Activated T-cell treated with anti-CD3 and anti-CD28 coated beads for 48 hours (primary cell): ENCODE results near the gene WDR48.

Experiments used
- DNase-seq: peaks from one replicate; pipeline ENCODE4 v3.0.0-alpha.2; 2020; ENCODE audit warnings: low read depth

WDR48 gene

DNA sequence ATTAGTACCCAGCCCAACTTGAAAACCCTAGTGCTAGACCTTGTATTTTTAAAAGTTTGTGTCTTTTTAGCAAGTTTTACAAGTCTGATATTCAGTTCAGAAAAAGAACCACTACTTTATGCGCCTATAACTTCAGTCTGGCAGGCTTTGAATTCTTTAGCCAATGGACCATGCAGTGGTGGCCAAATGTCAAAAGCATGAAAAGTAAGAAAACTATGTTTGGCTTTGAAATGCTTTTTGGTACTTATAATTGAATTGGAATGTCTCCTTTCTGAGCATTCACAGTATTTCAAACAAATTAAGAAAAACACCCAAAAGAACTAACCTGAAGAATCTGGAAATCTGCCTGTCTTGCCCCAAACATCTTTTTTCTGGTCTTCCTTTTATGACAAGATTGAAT lies 12.8 kb downstream of the WDR48 start:
- no peak for DNase-seq

DNA sequence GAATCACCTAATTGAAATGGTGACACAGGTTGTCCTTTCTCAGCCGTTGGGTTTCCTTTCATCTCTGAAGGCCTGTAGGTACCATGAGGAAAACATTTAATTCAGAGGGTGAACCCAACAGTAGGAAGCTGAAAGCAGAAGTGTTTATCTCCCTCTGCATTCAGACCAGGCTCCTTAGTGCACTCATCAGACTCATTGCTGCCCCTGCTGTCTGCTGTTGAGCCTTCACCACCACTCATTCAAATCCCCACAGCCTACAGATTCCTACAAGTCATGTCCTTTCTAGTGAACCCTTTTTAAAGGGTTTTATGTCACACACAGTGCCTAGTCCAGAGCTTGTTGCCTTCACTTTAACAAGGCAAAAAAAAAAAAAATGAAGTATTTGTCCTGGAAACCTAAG lies 13.4 kb downstream of the WDR48 start:
- DNase-seq = no peak

DNA sequence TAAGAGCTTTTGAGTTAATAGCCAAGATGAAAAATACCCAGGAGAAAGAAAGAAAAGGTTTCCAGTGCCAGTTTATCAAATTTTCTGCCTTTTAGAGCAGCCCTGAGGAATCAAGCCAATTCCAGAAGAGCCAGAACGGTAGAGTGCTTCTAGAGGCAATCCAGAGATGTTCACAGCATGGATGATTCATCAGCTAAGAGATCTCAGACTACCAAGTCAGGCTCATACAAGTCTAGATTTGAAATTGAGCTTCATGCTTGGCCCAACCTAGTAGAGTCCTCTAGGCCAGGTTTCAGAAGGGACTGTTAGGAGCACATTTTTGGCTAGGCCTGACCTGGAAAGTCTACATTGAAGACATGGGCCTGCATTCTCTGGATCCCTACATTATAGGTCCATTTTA lies 15.5 kb downstream of the WDR48 start:
- no peak for DNase-seq

DNA sequence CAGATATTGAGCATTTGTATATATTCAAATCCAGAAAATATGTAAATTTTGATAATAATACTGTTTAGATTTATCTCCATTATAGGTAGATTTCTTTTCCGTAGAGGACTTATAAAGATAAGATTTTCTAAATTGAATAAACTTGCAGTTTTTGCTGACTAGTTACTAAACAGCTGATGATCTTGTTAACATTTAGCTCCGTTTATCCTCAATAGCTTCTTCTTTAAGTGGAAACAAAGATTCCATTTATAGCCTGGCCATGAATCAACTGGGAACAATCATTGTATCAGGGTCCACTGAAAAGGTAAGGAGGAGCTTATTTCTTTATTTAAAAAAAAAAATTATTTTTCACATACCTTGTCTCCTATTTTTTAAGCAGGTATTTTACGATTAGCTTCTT lies 16.7 kb downstream of the WDR48 start:
- DNase-seq = no peak

DNA sequence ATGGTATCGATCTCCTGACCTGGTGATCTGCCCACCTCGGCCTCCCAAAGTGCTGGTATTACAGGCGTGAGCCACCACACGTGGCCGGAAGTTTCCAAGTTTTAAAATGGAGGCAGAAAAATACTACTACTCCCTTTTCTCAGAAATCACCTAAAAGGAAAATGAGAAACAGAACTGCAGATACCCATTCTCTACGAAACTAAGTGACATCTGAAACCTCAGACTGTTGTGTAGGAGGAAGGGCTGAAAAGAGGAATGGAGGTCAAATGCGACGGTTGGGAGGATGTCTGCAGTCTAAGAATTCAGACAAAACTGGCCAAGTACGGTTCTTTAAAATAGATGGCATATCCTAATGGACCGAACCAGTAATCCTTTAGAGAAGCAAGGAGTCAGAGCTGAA lies 24.1 kb downstream of the WDR48 start:
- DNase-seq = no peak

DNA sequence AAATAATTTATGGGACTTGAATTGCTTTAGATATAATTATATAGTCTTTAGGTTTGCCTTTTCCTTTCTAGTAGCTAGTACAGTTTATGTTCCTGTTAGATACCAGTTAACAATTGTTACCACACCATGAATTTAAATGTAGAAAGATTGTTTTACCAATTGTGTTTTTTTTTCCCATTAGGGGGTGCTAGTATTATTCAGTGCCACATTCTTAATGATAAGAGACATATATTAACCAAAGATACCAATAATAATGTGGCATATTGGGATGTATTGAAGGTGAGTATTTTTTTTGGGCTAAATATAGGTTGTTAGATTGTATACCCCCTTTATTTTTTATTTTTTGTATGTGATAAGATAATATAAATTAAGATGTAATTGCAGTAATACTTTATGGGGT lies 27.7 kb downstream of the WDR48 start:
- no peak for DNase-seq

DNA sequence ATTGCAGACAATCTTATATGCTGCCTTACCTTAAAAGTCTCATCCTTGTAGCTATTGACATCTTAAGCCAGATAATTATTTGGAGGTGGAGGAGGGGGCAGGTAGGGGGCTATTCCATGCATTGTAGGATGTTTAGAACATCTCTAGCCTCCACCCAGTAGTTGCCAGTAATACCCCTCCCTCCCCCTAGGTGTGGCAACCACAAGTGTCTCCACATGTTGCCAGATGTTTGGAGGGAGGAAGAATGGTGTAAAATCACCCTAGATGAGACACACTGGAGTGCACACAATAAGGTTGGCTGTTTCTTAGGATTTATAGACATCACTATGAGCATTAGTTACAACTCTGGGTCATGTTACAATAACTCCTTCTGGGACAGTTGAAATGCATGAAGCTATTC lies 28.2 kb downstream of the WDR48 start:
- DNase-seq = no peak

DNA sequence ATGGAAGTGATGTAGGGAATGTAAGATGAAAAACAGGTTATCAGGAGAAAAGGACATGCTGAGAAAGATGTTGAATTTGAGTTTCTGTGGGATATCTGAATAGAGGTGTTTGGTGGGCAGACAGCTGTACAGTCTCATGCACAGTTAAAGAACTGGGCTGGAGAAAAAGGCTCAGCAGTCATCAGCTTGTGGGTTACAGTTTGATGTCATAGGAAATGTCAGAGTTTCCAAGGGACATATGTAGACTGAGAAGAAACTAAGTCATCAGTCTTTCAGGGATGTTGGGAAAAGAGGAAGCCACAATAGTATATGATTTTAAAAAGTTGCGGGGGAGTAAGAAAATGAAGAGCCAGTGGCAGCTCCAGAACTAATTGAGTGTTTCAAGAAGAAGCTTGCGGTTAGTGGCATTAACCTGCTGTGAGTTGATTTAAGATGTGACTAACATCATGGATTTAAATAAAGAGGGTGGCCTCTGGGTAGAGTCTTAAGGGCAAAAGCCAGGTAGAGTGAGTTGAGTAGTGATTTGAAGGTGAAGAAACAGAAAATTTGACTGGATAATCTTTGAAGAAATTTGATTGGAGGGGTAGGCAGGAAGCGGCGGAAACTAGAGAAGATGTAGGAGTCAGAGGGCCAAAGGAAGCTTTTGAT lies 31.0 kb downstream of the WDR48 start:
- DNase-seq = no peak

DNA sequence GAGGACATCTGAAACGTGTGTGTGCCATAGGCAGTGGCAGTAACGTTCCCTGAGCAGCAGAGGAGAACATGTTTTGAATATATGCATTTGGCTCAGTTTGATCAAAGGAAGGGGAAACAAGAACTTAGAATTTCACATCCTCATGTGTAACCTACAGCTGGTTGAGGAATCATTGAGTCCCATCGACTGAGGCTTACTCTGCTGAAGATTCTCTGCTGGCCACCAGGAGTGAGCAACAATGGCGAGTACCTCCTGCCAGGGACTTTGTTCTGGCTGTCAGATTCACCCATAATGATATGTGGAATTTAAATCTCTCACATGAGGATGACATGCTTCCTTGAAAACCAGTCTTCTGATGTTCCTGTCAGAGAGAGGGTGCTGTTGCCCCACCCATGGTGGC lies 34.3 kb downstream of the WDR48 start:
- DNase-seq = no peak

DNA sequence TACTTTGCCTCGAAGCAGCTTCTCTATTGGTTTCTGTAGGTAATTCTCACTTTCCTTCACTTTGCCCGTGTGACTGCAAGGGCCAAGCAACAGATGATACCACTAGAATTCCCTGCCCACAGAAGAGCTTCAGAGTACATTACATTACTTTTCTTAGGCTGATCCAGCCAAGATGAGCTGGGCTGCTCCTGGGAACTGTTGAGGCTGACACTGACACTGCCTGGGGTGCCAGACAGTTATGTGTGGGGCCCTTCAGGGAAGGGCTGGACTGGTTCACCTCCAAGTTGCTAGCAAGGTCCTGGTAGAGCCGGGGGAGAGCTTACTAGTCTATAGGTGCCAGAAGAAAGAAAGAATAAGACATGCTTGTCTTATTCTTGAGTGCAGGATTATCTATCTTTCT lies 36.6 kb downstream of the WDR48 start:
- no peak for DNase-seq

DNA sequence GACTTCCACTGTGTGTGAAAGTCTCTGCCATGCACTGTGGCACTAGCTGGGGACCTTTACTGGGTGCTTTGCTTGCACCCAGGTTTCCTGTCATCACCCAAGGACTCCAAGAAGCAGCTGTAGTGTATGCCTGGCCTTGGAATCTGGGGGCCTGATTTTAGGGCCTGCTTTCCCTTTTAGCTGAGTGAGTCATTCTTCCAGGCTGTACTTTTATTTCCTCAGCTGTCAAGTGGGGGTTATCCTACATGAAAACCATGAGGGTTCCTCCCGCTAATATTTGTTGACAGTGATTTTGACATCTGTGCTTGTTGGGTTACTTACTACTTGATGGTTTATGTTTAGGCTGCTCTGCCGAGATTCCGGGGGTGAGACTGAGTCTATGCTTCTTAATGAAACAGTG lies 37.1 kb downstream of the WDR48 start:
- no peak for DNase-seq

DNA sequence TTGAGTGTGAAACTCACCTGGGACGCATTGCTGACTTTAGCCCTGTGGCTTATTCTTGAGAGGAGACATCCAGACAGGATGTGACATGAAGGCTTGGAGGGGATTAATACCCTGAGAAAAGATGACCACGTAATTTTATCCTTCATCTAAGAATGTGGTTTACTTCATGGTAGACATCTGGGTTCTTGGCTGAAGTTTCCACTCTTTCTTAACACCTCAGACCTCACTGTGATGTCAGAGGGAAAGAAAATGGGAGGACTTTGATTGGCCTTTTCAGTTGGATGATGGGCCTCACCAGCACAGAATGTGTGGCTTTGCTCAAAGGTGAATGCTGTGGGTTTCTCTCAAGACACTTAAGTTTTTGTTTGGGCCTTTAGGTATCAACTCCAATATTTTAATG lies 39.1 kb downstream of the WDR48 start:
- no peak for DNase-seq

DNA sequence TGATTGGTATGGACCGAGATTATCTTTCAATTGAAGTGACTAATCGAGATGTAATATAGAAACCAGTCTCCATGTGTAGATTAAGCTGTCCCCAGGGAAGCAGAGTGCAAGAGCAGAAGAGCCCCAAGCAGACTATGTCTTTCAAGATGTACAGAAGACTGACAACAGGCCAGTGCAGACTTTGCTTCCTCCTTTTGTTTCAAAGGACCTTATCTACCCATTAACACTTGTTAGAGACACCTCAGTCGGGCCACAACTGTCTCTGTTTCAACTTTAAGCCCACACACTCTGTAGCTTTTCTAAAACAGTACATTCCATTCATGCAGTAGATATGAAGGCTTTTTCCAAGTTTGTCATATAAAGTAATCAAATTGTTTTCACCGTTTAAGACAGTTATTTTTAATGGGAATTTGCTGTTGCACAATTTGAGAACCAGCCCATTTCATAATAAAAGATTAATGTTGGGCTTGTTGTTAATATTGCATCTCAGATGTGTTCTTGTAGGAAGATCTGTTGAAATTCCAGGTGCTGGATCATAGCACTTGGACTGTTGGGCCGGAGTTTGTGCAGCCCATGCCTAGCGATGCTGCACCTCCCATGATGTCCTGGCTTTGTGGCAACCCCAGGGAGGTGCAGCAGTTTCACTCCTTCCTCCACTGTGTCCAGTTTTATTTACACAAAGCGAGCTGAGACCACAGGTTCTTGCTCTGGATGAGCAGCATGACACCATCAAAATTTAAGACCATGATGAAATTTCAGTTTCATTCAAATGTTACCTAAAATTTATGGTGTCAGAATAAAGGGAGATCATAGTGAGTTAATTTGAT lies 43.2 kb downstream of the WDR48 start:
- DNase-seq = no peak

DNA sequence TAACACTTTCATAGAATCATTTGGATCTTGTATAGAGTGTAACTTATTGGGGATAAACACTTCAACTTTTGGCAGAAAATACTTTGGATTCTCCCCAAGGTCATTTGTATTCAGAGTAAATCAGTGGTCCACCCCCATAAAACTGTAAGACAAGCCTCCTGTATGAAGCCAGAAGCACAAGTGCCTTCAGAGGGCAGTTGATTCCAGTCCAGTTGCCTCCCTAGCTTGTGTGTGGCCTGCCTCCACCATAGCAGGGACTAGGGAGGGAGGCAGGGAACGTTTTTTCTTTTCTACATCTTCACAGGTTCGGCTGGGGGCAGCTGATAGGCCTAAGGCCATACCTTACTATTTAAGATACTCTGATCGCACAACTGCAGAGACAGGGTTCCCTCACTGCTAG lies 44.0 kb downstream of the WDR48 start:
- DNase-seq = no peak

DNA sequence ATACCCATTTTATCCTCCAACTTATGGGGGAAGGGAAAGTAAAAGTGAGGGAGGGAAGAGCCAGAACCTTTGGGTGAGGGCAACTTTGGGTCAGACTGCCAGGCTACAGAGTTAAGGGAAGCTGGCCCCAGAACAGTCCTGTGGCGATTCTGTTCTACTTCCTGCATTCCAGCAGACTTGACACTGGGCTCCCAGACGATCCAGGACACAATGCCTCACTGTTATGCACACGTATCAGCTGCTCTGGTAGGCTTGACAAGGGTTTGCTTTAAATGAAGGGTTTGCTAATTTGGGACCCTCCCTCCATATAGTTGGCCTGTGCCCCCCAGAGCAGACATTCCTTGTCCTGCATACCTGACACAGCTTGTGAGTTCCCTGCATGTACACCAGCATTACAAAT lies 45.0 kb downstream of the WDR48 start:
- no peak for DNase-seq

DNA sequence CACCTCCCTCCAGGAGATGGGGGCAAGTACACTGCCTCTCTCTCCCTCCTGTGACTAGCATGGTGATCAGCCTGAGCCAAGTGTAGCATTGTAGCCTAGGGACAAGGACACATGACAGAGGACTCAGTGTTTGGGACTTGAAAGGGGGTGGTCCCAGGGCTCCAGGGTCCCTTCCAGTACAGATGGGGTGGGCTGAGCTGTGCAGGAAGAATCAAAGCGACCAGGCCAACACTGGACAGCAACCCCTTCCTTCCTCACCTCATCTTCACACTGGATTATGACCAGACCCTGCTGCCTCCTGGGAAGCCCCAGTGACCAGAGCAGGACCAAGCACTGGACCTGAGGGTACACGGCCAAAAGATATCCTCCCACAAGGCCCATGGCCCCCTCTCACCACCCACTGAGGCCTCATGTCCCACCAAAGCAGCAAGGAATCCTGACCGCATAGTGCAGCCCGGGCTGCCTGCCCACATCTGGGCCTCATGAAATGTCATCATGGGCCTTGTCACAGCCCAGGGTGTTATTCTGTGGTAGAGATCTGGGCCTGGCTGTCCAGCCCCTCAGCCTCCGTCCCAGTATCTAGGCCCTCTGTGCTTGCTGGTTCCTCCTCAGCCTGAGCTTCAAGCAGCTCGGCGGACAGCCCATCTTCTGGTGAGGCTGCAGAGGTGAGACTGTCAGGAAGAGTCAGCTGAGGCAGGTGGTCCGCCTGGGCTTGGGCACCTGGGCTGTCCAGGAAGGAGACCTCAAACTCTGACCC lies 46.1 kb downstream of the WDR48 start:
- DNase-seq = no peak

DNA sequence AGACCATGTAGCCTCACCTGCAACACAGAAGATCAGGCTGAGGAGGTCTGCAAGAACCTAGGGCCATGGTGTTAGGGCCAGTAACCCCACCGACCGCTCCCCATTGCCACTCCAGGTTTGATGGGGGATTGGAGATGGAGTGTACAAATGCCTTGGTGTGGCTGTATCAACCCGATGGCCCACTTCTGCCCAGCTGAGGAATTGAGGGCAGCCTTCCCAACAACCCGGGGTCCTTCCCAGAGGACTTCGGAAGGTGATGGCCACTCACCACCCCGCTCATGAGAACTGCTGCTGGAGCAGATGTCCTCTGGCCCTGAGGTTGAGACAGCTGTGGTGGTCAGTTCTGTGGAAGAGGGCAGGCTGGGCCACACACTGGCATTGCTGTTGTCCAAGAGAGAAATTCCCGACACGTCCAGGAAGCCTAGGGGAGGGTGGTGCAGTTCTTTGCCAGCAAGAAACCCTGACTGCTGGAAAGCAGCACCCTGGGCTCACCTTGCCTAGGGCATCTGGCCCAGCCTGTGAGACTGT lies 46.7 kb downstream of the WDR48 start:
- no peak for DNase-seq

DNA sequence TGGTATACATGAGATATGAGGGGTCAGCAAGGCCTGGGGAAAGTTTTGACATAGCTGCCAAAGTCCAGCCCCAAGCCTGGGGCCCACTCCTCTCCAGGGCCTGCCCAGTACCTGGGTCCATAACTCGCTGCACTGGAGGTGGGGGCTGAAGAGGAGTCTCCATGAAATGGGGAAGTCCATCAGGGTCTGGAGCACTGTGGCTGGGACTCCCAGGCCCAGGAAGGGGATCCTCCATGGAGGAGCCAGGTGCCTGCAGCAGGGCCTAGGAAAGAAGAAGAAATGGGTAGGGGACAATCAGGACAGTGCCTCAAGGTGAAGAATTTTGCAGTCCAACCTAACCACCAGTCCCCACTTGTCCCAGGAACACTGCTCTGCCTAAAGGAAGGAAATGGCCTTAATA lies 47.4 kb downstream of the WDR48 start:
- DNase-seq = no peak

DNA sequence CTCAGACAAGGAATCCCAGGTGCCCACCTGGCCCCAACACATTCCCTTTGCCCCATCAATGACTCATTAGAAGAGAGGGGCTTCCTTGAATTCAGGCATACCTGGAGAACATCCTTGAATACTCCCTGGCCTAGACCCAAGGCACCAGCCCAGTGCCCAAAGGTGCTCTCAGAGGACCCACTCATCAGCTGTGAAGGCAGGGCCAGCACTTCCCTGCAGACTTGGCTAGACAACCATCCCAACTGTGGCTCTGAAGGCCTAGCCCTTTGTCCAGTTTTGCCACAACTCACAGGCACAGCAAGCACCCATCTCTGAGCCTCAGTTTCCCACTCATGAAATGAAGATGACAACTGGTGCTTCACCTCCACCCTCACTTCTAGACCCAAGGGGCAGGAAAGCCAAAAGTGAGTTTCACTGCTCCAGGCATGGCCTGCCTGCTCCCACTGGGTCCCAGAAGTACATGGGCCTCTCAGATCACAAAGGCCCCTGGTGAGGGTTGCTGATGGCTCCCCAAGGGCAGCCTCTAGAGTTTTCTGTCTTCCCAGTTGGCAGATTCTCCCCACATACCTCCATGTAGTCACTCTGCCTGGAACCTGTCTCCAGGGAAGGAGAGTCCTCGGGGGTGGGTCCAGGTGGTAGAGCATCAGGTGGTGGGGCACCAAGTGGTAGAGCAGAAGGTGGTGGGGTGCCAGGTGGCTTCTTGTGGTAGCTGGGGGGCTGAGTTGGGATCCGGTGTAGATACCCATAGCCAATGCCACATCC lies 48.1 kb downstream of the WDR48 start:
- DNase-seq = no peak

DNA sequence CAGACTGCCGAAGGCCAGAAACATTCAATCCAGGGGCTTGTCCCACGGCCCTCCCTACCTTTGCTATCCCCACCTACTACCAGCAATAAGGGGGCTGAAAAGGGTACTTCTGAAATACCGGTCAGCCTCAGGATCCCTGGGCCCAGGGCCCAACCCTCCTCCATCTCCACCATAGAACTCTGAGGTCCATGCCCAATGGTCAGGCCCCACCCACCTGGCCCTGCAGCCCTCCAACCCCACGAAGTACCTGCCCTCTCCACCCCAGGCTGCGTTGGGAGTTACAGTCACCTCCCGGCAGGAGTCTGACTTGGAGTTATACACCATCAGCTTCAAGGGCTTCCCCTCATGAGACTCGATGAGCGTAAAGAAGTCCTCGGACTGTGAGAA lies 48.7 kb downstream of the WDR48 start:
- DNase-seq = no peak

DNA sequence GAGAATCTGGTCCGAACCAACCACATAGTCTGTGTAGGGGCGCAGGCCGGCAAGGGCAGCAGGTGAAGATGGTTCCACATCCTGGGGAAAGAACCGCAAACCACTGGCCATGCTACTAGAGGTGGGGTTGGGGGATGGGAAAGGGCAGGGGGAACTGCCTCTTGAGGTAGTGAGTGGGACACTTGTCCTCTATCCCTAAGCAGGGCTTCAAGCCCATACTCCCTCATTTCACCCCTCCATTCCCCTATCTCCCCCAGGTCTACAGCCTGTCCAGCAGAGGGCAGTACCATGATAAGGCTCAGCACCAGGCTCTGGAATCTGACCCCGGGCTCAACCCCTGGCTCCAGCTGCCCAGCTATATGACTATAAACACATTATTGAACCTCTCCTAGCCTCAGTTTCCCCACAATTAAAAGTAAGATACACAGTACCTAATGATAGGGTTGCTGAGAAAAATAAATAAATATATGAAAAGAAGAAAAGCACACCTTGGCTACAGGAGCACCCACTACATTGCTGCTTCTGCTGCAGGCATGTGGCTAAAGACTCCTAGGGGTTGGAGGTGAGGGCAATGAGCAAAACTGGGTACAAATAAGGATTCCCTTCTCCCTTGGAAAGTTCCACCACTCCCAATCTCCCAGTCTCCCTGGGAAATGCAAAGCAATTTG lies 49.3 kb downstream of the WDR48 start:
- DNase-seq = peak; percentile 13
